Measurements from ENCODE around the gene DPYD. TPM values are rescaled to one million over a fixed set of nuclear protein-coding genes. Genes with fewer than 3 reads are reported as not detected.

DPYD gene
- total RNA-seq, 2 donors from 2014 or later, result 4.9 to 11.7 TPM

GRCh38 chr1:97078872-97079271, 842.0 kb downstream of the DPYD start:
- Histone ChIP-seq H3K27ac (no peak overlapping the region), H3K9me3 (no peaks in the 10 kb centered on the region), H3K27me3 (no peaks in the 10 kb centered on the region), H3K4me1 (no peaks in the 10 kb centered on the region), H3K4me3 (no peak overlapping the region), H3K36me3 (no peaks in the 10 kb centered on the region), H3K9ac (ENCODE audit: low read depth in 2 of 2, low read length in 2 of 2) (no peak overlapping the region)
- intact Hi-C loops (cut with DNase I), result no loop called here
- no peak for DNase-seq
- TF ChIP-seq CTCF (IDR thresholded peaks at IDR 0.05), result no peak

- intact Hi-C loops (cut with DNase I), result no loop called here
- Histone ChIP-seq H3K27me3 (no peaks in the 10 kb centered on the region), H3K9me3 (no peaks in the 10 kb centered on the region), H3K9ac (ENCODE audit: low read depth in 2 of 2, low read length in 2 of 2) (no peak overlapping the region), H3K36me3 (no peaks in the 10 kb centered on the region), H3K4me1 (no peaks in the 10 kb centered on the region), H3K27ac (no peak overlapping the region), H3K4me3 (no peak overlapping the region)
- no peak for TF ChIP-seq CTCF (IDR thresholded peaks at IDR 0.05)
- no peak for DNase-seq
Measured at GRCh38 chr1:97077221-97077620, 843.6 kb downstream of the DPYD start.

GRCh38 chr1:97074771-97075170, 846.1 kb downstream of the DPYD start:
- H3K9ac ChIP-seq (ENCODE audit: low read depth in 2 of 2, low read length in 2 of 2), result no peak overlapping the region
- H3K27ac ChIP-seq, result no peak overlapping the region
- H3K4me3 ChIP-seq, result no peak overlapping the region
- H3K27me3 ChIP-seq, result no peaks in the 10 kb centered on the region
- H3K9me3 ChIP-seq, result no peaks in the 10 kb centered on the region
- DNase-seq, result no peak
- H3K36me3 ChIP-seq, result no peaks in the 10 kb centered on the region
- intact Hi-C loops (cut with DNase I), result no loop called here
- no peak for TF ChIP-seq CTCF (IDR thresholded peaks at IDR 0.05)
- no peaks in the 10 kb centered on the region for H3K4me1 ChIP-seq

GRCh38 chr1:97073936-97074335, 846.9 kb downstream of the DPYD start:
- Histone ChIP-seq H3K4me1 (no peaks in the 10 kb centered on the region), H3K27me3 (no peaks in the 10 kb centered on the region), H3K27ac (no peak overlapping the region), H3K9ac (ENCODE audit: low read depth in 2 of 2, low read length in 2 of 2) (no peak overlapping the region), H3K9me3 (no peaks in the 10 kb centered on the region), H3K36me3 (no peaks in the 10 kb centered on the region), H3K4me3 (no peak overlapping the region)
- TF ChIP-seq CTCF (IDR thresholded peaks at IDR 0.05), result no peak
- DNase-seq, result no peak
- intact Hi-C loops (cut with DNase I), result no loop called here

- Histone ChIP-seq H3K36me3 (no peaks in the 10 kb centered on the region), H3K27me3 (no peaks in the 10 kb centered on the region), H3K9me3 (no peaks in the 10 kb centered on the region), H3K4me3 (no peak overlapping the region), H3K4me1 (no peaks in the 10 kb centered on the region), H3K9ac (ENCODE audit: low read depth in 2 of 2, low read length in 2 of 2) (no peak overlapping the region), H3K27ac (no peak overlapping the region)
- intact Hi-C loops (cut with DNase I), result no loop called here
- no peak for TF ChIP-seq CTCF (IDR thresholded peaks at IDR 0.05)
- DNase-seq, result no peak
Measured at GRCh38 chr1:97073169-97073568, 847.7 kb downstream of the DPYD start.

GRCh38 chr1:97071173-97071572, 849.7 kb downstream of the DPYD start:
- no peaks in the 10 kb centered on the region for H3K36me3 ChIP-seq
- H3K27ac ChIP-seq, result no peak overlapping the region
- H3K4me1 ChIP-seq, result peaks cover 6% of the 10 kb centered on the region
- TF ChIP-seq CTCF (IDR thresholded peaks at IDR 0.05), result no peak
- intact Hi-C loops (cut with DNase I), result no loop called here
- DNase-seq, result no peak
- no peak overlapping the region for H3K4me3 ChIP-seq
- H3K9ac ChIP-seq (ENCODE audit: low read depth in 2 of 2, low read length in 2 of 2), result no peak overlapping the region
- H3K27me3 ChIP-seq, result no peaks in the 10 kb centered on the region
- H3K9me3 ChIP-seq, result no peaks in the 10 kb centered on the region

Measured in colonic mucosa (tissue), 4 donors.